ENCODE results near the gene VIPR2.
"Not testable (repeated sequence)": the region's sequence is repeated elsewhere in the genome, so short reads cannot be mapped to it uniquely, and the experiment has no call there.

The VIPR2 gene

GRCh38 chr7:159105832-159106811 lies 38.5 kb downstream of the VIPR2 start:
- no peak for TF ChIP-seq CTCF (IDR thresholded peaks at IDR 0.05; ENCODE audit: low read depth, low read length)
- DNase-seq (ENCODE audit: extremely low read depth, low read depth): no peak

GRCh38 chr7:159105066-159105780 lies 39.4 kb downstream of the VIPR2 start:
- DNase-seq (ENCODE audit: extremely low read depth, low read depth): no peak
- no peak for TF ChIP-seq CTCF (IDR thresholded peaks at IDR 0.05; ENCODE audit: low read depth, low read length)

- no peak for DNase-seq (ENCODE audit: extremely low read depth, low read depth)
Measured at GRCh38 chr7:159104188-159104920, 40.3 kb downstream of the VIPR2 start.

GRCh38 chr7:159103382-159104187 lies 41.1 kb downstream of the VIPR2 start:
- no peak for TF ChIP-seq CTCF (IDR thresholded peaks at IDR 0.05; ENCODE audit: low read depth, low read length)
- no peak for DNase-seq (ENCODE audit: extremely low read depth, low read depth)

More at GRCh38 chr7:159104188-159104920, 40.3 kb downstream of the VIPR2 start:
- no peak for TF ChIP-seq CTCF (IDR thresholded peaks at IDR 0.05; ENCODE audit: low read depth, low read length)

GRCh38 chr7:159102681-159103381 lies 41.8 kb downstream of the VIPR2 start:
- DNase-seq (ENCODE audit: extremely low read depth, low read depth): no peak
- TF ChIP-seq CTCF (IDR thresholded peaks at IDR 0.05; ENCODE audit: low read depth, low read length): no peak

- not testable (repeated sequence) for DNase-seq (ENCODE audit: extremely low read depth, low read depth)
Measured at GRCh38 chr7:159101661-159102091, 43.0 kb downstream of the VIPR2 start.

- not testable (repeated sequence) for DNase-seq (ENCODE audit: extremely low read depth, low read depth)
Measured at GRCh38 chr7:159101083-159101395, 43.6 kb downstream of the VIPR2 start.

GRCh38 chr7:159100281-159101082 lies 44.2 kb downstream of the VIPR2 start:
- not testable (repeated sequence) for DNase-seq (ENCODE audit: extremely low read depth, low read depth)

Data from AG09319 (cell line).